B cell (primary cell): Measurements from ENCODE around the gene RPTOR. TPM values are rescaled to one million over a fixed set of nuclear protein-coding genes. Genes with fewer than 3 reads are reported as not detected.
A peak's percentile ranks its signal among the peaks of the same experiment; 100 is the strongest.

Source experiments
- ATAC-seq: fragments of 200-7000 bp; cut with Tn5 transposase; one replicate; pipeline ENCODE4 v1.10.0; 2021; ENCODE audit warnings: low read depth, mild to moderate bottlenecking, moderate number of reproducible peaks, moderate library complexity
- CTCF ChIA-PET: fragments of 350-600 bp; sonication (Branson Sonifier 250); formaldehyde crosslinking; loops from one replicate; lab custom pipeline; 2021; ENCODE audit warnings: antibody characterized with exemption, inconsistent platforms; lab: Charles Lee
- POLR2A ChIA-PET: fragments of 350-600 bp; sonication (Branson Sonifier 250); formaldehyde crosslinking; loops from one replicate; lab custom pipeline; 2021; ENCODE audit warnings: antibody characterized with exemption; lab: Charles Lee
- DNase-seq: peaks from one replicate; pipeline ENCODE4 v3.0.0; 2013
- H2AFZ ChIP-seq: 2 replicates; pipeline ENCODE4 v1.6.1; 2012; ENCODE audit warnings: mild to moderate bottlenecking, low read depth, low read length; ENCODE audit not compliant: insufficient read depth, poor library complexity, severe bottlenecking
- H3K27ac ChIP-seq, 2 donors: 1 replicate in 1 of 2; 2 replicates in 1 of 2; pipeline ENCODE4 v1.5.1; 2012 to 2013; ENCODE audit warnings: low read length in 2 of 2, mild to moderate bottlenecking in 2 of 2, moderate library complexity in 1 of 2
- H3K27me3 ChIP-seq, 4 experiments: fragments of 200-600 bp in 1 of 4; sonication (generic) in 1 of 4; replicated peaks in 1 of 4; 1 replicate in 2 of 4; 2 replicates in 2 of 4; pipeline versions ENCODE4 v1.6.1 to v1.7.0; 2013 to 2016; ENCODE audit warnings: low read length in 3 of 4, mild to moderate bottlenecking in 2 of 4, mixed read lengths in 1 of 4, moderate library complexity in 1 of 4; ENCODE audit not compliant: insufficient read depth in 4 of 4, control insufficient read depth in 3 of 4; ENCODE audit errors: control extremely low read depth in 1 of 4
- H3K36me3 ChIP-seq, 2 experiments: replicated peaks in 1 of 2; 1 replicate in 1 of 2; 2 replicates in 1 of 2; pipeline versions ENCODE4 v1.6.1 to v1.7.1; 2013; ENCODE audit warnings: low read length in 1 of 2; ENCODE audit not compliant: insufficient read depth in 2 of 2, control insufficient read depth in 1 of 2; ENCODE audit errors: control extremely low read depth in 1 of 2, extremely low read depth in 1 of 2
- H3K4me1 ChIP-seq, 2 donors: fragments of 200-600 bp in 1 of 2; sonication (generic) in 1 of 2; 1 replicate in 1 of 2; 2 replicates in 1 of 2; pipeline versions ENCODE4 v1.5.1 to v1.6.1; 2013 to 2017; ENCODE audit warnings: low read length in 2 of 2; ENCODE audit not compliant: control insufficient read depth in 2 of 2, insufficient read depth in 2 of 2
- H3K4me2 ChIP-seq: replicated peaks from 2 replicates; pipeline ENCODE3; 2012; ENCODE audit warnings: mild to moderate bottlenecking, low read depth, low read length; ENCODE audit not compliant: poor library complexity, severe bottlenecking
- H3K4me3 ChIP-seq, 5 experiments: fragments of 200-600 bp in 1 of 5; sonication (generic) in 1 of 5; 1 replicate in 3 of 5; 2 replicates in 2 of 5; pipeline versions ENCODE4 v1.5.1 to v1.7.0; 2011 to 2016; ENCODE audit warnings: low read length in 4 of 5, mild to moderate bottlenecking in 4 of 5, low read depth in 2 of 5, control low read depth in 1 of 5, moderate library complexity in 1 of 5; ENCODE audit not compliant: insufficient read depth in 1 of 5; ENCODE audit errors: control extremely low read depth in 1 of 5, extremely low read depth in 1 of 5
- H3K79me2 ChIP-seq: fragments of 200-600 bp; sonication (generic); one replicate; pipeline ENCODE4 v1.6.0; 2016; ENCODE audit warnings: low read length; ENCODE audit not compliant: control insufficient read depth, insufficient read depth
- H3K9ac ChIP-seq: fragments of 200-600 bp; sonication (generic); 2 replicates; pipeline ENCODE4 v1.6.1; 2017; ENCODE audit warnings: mild to moderate bottlenecking, low read length, moderate library complexity
- H3K9me3 ChIP-seq, 3 donors: one replicate each; pipeline versions ENCODE4 v1.6.1 to v1.7.1; 2013; ENCODE audit warnings: low read length in 2 of 3; ENCODE audit not compliant: control insufficient read depth in 2 of 3, insufficient read depth in 1 of 3; ENCODE audit errors: control extremely low read depth in 1 of 3
- H4K20me1 ChIP-seq: 2 replicates; pipeline ENCODE4 v1.6.0; 2012; ENCODE audit warnings: mild to moderate bottlenecking, low read length; ENCODE audit not compliant: insufficient read depth, control insufficient read depth, poor library complexity, severe bottlenecking
- H3K27ac Mint-ChIP-seq: one replicate; pipeline ENCODE4 v1.8.0; 2021; ENCODE audit warnings: mixed read lengths
- H3K27me3 Mint-ChIP-seq: one replicate; pipeline ENCODE4 v1.8.0; 2021; ENCODE audit warnings: mixed read lengths
- H3K4me1 Mint-ChIP-seq: one replicate; pipeline ENCODE4 v1.8.0; 2021; ENCODE audit warnings: mixed read lengths
- H3K4me3 Mint-ChIP-seq: one replicate; pipeline ENCODE4 v1.8.0; 2021; ENCODE audit warnings: mixed read lengths
- H3K9me3 Mint-ChIP-seq: one replicate; pipeline ENCODE4 v1.8.0; 2022; ENCODE audit warnings: mixed read lengths; ENCODE audit not compliant: insufficient read depth
- CTCF ChIP-seq: fragments of 200-600 bp; IDR thresholded peaks from one replicate; pipeline ENCODE4 v1.8.0; 2022; ENCODE audit warnings: antibody characterized with exemption, mild to moderate bottlenecking
- EZH2 ChIP-seq: IDR thresholded peaks from 2 replicates; pipeline ENCODE4 v1.6.1; 2012; ENCODE audit warnings: borderline replicate concordance, low read depth, mild to moderate bottlenecking, moderate library complexity, low read length; ENCODE audit not compliant: insufficient read depth, poor library complexity, severe bottlenecking
- WGBS: methylation state at CpG from one replicate; pipeline ENCODE4 v1.1.5; 2013; ENCODE audit warnings: missing lambda C conversion rate; ENCODE audit not compliant: insufficient coverage; 5-methylcytosine and 5-hydroxymethylcytosine counted together
- intact Hi-C: fragments of 100-400 bp; cut with micrococcal nuclease; formaldehyde crosslinking; loops from one replicate; pipeline ENCODE4 v1.10.0; 2022
- polyA plus RNA-seq: library from polyadenylated mRNA; depleted of rRNA; stranded (reverse); fragments of >200 nt; gene quantifications from 2 replicates; pipeline ENCODE4 v1.2.3, GENCODE V29; 2012
- total RNA-seq, 2 donors: library from RNA; stranded (reverse); fragments of 120-200 nt in 1 of 2; gene quantifications; 1 replicate in 1 of 2; 2 replicates in 1 of 2; pipeline versions ENCODE4 v1.2.3 to v1.2.4, GENCODE V29; 2013 to 2022

The RPTOR gene
- total and polyA plus RNA-seq, 2 donors (not counting 1 experiment from before 2014, with no cell fraction given), result 13.4 to 58.8 TPM

DNA sequence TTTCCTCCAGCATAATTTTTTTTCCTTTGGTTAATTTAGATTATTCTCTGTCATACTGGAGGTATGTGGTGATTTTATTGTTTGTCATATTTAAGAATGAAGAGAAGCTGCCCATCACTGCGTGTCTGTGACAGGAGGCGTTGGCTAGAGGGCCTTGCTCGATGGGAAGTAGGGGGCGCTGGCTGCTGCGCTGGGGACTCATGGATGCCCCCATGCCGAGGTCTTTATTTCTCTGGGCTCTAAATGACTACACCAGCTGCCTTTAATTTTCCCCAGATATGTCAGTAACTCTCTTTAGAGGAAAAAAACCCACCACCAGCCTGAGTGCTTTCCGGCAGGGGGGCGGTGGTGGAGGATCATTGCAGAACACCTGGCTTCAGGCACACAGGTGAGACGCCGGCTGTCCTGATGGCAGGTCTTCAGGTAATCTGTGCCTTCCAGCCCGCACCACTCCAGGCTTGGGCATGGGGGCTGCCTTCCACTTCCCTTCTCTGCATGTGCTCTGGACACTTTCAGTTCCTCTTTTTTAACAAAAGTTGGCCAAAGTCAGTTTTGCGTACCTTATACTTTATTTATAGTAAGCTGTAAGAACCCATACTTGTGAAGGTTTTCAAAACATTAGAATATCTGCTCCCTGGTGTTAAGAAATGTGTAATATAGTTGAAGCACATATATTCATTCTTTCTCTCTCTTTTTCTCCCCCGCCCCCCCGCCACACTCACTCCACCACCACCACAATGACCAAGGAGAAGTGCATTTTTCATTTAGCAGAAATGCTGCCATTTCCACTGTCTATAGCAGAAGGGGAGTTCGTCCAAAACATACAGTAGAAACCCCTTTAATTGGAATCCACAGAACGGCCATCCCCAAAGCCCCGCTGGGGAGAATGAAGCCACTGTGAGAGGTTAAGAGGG, 192.7 kb downstream of the RPTOR start:
- ChIA-PET CTCF (interaction anchor here (0.5 to 1.6 kb wide), 11 partner anchors 9 to 233 kb away, joined by 3 to 7 read pairs (median 3); no protein-coding TSS in a partner anchor), POLR2A (interaction anchor here (0.8 to 1.8 kb wide), 2 partner anchors 16 to 95 kb away, joined by 4 to 5 read pairs; no protein-coding TSS in a partner anchor)
- peaks cover 55% of the 10 kb centered on the region for H3K4me1 Mint-ChIP-seq
- Histone ChIP-seq H2AFZ (peak overlapping the region; percentile 23), H3K27me3 (no peaks in the 10 kb centered on the region), H3K4me3 (peak overlapping the region in 3 of 5 experiments; percentile 17 to 41 (median 23)), H4K20me1 (no peaks in the 10 kb centered on the region), H3K4me2 (peak overlapping the region; percentile 67), H3K27ac (peak overlapping the region; percentile 78), H3K9me3 (no peaks in the 10 kb centered on the region), H3K9ac (peak overlapping the region; percentile 16), H3K4me1 (peaks cover 41 to 44% of the 10 kb centered on the region in 2 donors), H3K79me2 (peaks cover 13% of the 10 kb centered on the region), H3K36me3 (no peaks in the 10 kb centered on the region)
- no peak for TF ChIP-seq EZH2
- TF ChIP-seq CTCF, result peak; percentile 5
- intact Hi-C loops, result loop anchor here (1.0 to 10.0 kb wide), 5 partner anchors 45 to 247 kb away; no protein-coding TSS in a partner anchor
- DNase-seq (peak; percentile 86), ATAC-seq (peak; percentile 86)
- no peaks in the 10 kb centered on the region for H3K9me3 Mint-ChIP-seq
- H3K4me3 Mint-ChIP-seq, result peak overlapping the region; percentile 82
- peak overlapping the region; percentile 93 for H3K27ac Mint-ChIP-seq
- no peaks in the 10 kb centered on the region for H3K27me3 Mint-ChIP-seq
- WGBS, result 13% methylated on average over 10 of the region's 17 CpGs
